Transverse colon (tissue), 4 donors: ENCODE data around the gene UBC.

Experiments
- CTCF ChIP-seq, 5 experiments: fragments of 200-600 bp in 3 of 5; fragments of 450-650 bp in 2 of 5; sonication (generic) in 3 of 5; IDR thresholded peaks; 1 replicate in 2 of 5; 2 replicates in 3 of 5; pipeline ENCODE4 v1.5.1; 2016 to 2017; ENCODE audit warnings: antibody characterized with exemption in 5 of 5, inconsistent platforms in 3 of 5, mild to moderate bottlenecking in 2 of 5, moderate library complexity in 1 of 5
- EP300 ChIP-seq: sonication (generic); formaldehyde crosslinking; IDR thresholded peaks from one replicate; pipeline ENCODE4 v1.6.1; 2017; ENCODE audit warnings: antibody characterized with exemption, low read depth
- POLR2A ChIP-seq: fragments of 450-650 bp; IDR thresholded peaks from one replicate; pipeline ENCODE4 v1.6.1; 2016; ENCODE audit warnings: antibody characterized with exemption, mild to moderate bottlenecking, moderate library complexity
- POLR2AphosphoS5 ChIP-seq, 3 donors: sonication (generic); formaldehyde crosslinking; IDR thresholded peaks; one replicate each; pipeline ENCODE4 v1.6.1; 2016; ENCODE audit warnings: antibody characterized with exemption in 3 of 3

DNA sequence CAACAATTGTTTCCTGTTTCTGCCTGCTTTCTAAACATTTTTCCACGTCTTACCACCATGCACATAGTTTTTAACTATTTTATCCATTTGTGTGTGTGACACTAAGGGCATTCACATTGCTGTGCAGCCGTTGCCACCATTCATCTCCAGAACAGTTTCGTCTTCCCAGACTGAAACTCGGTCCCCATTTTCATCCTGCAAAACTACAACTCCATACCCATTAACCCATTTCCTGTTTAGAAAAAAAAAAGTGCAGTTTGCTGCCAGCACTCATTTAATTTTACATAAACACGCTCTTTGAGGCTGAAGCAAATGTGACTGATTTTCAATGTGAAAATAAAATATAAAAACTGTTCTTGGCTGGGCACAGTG is 15.5 kb downstream of the UBC start:
- TF ChIP-seq CTCF (IDR thresholded peaks at IDR 0.05), result no peak
- TF ChIP-seq POLR2AphosphoS5 (IDR thresholded peaks at IDR 0.05), result no peak
- TF ChIP-seq POLR2A, result no peak
- TF ChIP-seq EP300, result no peak
